ENCODE results near the gene RBFOX2. TPM values are rescaled to one million over a fixed set of nuclear protein-coding genes. Genes with fewer than 3 reads are reported as not detected.
A peak's percentile ranks its signal among the peaks of the same experiment; 100 is the strongest.

Gene RBFOX2
- total and polyA plus RNA-seq, 2 experiments from 2014 or later: 299 to 339 TPM

DNA sequence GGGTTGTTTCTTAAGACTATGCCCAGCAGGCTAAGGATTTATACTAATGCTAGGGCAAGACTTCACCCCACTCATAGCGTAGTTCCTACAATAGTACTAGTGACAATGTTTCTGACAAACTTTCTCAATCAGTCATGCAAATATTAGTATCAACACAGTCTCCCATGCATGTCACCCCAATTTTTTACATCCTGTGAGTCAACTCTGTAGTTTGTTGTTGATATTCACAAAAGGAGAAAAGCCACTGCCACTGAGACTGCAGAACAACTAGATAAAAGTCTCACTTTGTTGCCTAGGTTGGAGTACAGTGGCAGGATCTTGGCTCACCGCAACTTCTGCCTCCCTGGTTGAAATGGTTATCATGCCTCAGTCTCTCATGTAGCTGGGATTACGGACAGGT is 155.2 kb downstream of the RBFOX2 start:
- H3K36me3 ChIP-seq: no peaks in the 10 kb centered on the region
- TF ChIP-seq CTCF (IDR thresholded peaks at IDR 0.05; ENCODE audit: low read depth, low read length): no peak
- no peaks in the 10 kb centered on the region for H3K27me3 ChIP-seq
- DNase-seq (ENCODE audit: low read depth in 1 of 2, low spot score in 1 of 2): no peak
- no peak overlapping the region for H3K27ac ChIP-seq
- H3K9me3 ChIP-seq (ENCODE audit: low read depth): no peaks in the 10 kb centered on the region
- H3K4me1 ChIP-seq (ENCODE audit: low read depth): peaks cover 21% of the 10 kb centered on the region
- no peak overlapping the region for H3K4me3 ChIP-seq

GRCh38 chr22:35872451-35872850 is 156.2 kb downstream of the RBFOX2 start:
- DNase-seq (ENCODE audit: low read depth in 1 of 2, low spot score in 1 of 2): no peak
- no peaks in the 10 kb centered on the region for H3K36me3 ChIP-seq
- no peak overlapping the region for H3K4me3 ChIP-seq
- peaks cover 17% of the 10 kb centered on the region for H3K4me1 ChIP-seq (ENCODE audit: low read depth)
- H3K27ac ChIP-seq: peak overlapping the region; percentile 32
- no peaks in the 10 kb centered on the region for H3K9me3 ChIP-seq (ENCODE audit: low read depth)
- H3K27me3 ChIP-seq: no peaks in the 10 kb centered on the region
- TF ChIP-seq CTCF (IDR thresholded peaks at IDR 0.05; ENCODE audit: low read depth, low read length): no peak

DNA sequence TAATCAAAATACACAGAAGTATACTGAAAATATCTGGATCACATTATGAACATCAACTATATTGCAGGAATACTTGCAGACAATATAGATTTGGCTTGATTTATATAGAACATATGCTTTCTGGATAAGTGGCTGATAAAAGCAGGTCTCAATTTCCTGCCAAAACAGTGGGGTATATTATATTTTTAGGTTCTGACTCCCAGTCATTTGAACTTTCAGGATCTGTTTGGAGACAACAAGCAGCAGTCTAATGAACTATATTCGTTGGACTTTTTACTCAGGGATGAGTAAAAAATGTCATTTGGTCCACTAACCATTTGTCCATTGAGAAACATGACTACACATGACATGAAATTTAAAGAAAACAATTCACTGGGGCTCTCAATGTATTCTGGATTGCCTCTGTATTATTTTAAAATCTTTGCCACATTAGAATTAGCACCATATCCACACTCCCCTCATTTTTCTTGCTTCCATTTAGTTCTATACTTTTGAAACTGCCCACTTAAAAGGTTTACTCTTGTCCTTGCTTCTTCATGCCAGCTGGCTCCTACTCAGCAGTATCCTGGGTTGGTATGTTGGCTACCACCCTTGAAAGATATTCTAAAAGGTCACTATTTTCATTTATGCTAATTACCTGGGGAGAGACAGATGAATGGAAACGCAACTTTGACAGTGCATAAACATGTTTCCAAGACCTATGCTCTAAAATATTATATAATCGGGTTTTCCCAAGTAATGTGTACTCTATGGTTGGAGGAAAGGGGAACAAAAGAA is 157.9 kb downstream of the RBFOX2 start:
- TF ChIP-seq CTCF (IDR thresholded peaks at IDR 0.05; ENCODE audit: low read depth, low read length): no peak
- Histone ChIP-seq H3K27ac (peak overlapping the region; percentile 18), H3K4me1 (ENCODE audit: low read depth) (peaks cover 18% of the 10 kb centered on the region)

GRCh38 chr22:35868938-35869337 is 159.7 kb downstream of the RBFOX2 start:
- no peaks in the 10 kb centered on the region for H3K9me3 ChIP-seq (ENCODE audit: low read depth)
- peak overlapping the region; percentile 69 for H3K27ac ChIP-seq
- H3K27me3 ChIP-seq: no peaks in the 10 kb centered on the region
- no peak for TF ChIP-seq CTCF (IDR thresholded peaks at IDR 0.05; ENCODE audit: low read depth, low read length)
- H3K36me3 ChIP-seq: no peaks in the 10 kb centered on the region
- H3K4me3 ChIP-seq: no peak overlapping the region
- peaks cover 18% of the 10 kb centered on the region for H3K4me1 ChIP-seq (ENCODE audit: low read depth)
- peak in 1 of 2 donors; percentile 24 for DNase-seq (ENCODE audit: low read depth in 1 of 2, low spot score in 1 of 2)

More for the DNA sequence above, 157.9 kb downstream of the RBFOX2 start:
- DNase-seq (ENCODE audit: low read depth in 1 of 2, low spot score in 1 of 2): no peak
- H3K36me3 ChIP-seq: no peaks in the 10 kb centered on the region
- no peaks in the 10 kb centered on the region for H3K9me3 ChIP-seq (ENCODE audit: low read depth)
- H3K27me3 ChIP-seq: no peaks in the 10 kb centered on the region
- H3K4me3 ChIP-seq: no peak overlapping the region

GRCh38 chr22:35866651-35867050 is 162.0 kb downstream of the RBFOX2 start:
- H3K27me3 ChIP-seq: no peaks in the 10 kb centered on the region
- H3K4me3 ChIP-seq: no peak overlapping the region
- no peaks in the 10 kb centered on the region for H3K9me3 ChIP-seq (ENCODE audit: low read depth)
- H3K4me1 ChIP-seq (ENCODE audit: low read depth): peaks cover 35% of the 10 kb centered on the region
- TF ChIP-seq CTCF (IDR thresholded peaks at IDR 0.05; ENCODE audit: low read depth, low read length): no peak
- no peaks in the 10 kb centered on the region for H3K36me3 ChIP-seq
- peak overlapping the region; percentile 81 for H3K27ac ChIP-seq
- peak in 1 of 2 donors; percentile 71 for DNase-seq (ENCODE audit: low read depth in 1 of 2, low spot score in 1 of 2)

All from cardiac muscle cell (in vitro differentiated cells and primary cell).